HG02943 (cell line): ENCODE data around the gene NME8.

Source experiments
- ATAC-seq: cut with Tn5 transposase; IDR thresholded peaks from one replicate; pipeline ENCODE4 v1.9.1; 2021; ENCODE audit warnings: mild to moderate bottlenecking, low read depth, moderate library complexity; ENCODE audit not compliant: unreplicated experiment

NME8 gene

GRCh38 chr7:37894671-37895070 lies 46.3 kb downstream of the NME8 start:
- no peak for ATAC-seq

GRCh38 chr7:37899712-37900247 lies 51.4 kb downstream of the NME8 start:
- no peak for ATAC-seq

GRCh38 chr7:37901236-37901827 lies 52.9 kb downstream of the NME8 start:
- peak; percentile 69 for ATAC-seq

DNA sequence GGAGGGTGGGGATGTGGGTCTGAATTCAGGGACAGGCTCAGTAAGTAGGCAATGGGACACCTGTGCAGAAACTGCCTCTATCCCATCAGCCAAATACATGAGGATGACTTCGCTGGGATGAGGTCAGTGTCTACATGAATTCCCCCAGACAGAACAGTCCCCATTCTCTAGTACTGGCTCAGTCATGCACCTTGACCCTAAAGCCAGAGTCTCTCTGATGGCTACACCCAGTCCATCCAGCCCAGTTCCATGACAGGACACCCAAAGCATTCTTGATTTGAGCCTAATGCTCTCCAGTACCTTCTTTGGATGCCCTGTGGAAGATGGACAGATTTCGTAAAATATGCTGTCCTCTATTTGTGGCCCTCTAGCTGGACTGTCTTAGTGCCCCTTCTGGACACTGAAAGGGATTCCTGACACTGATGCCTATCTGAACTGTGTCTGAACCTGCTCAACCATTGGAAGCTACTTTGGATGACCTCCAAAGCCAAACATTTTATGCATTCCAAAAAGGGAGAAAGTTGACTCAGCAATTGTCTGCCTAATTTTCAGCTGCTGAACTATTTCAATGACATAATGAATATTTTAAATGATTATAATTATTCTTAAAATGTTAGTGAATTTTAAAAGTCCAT lies 53.6 kb downstream of the NME8 start:
- no peak for ATAC-seq

DNA sequence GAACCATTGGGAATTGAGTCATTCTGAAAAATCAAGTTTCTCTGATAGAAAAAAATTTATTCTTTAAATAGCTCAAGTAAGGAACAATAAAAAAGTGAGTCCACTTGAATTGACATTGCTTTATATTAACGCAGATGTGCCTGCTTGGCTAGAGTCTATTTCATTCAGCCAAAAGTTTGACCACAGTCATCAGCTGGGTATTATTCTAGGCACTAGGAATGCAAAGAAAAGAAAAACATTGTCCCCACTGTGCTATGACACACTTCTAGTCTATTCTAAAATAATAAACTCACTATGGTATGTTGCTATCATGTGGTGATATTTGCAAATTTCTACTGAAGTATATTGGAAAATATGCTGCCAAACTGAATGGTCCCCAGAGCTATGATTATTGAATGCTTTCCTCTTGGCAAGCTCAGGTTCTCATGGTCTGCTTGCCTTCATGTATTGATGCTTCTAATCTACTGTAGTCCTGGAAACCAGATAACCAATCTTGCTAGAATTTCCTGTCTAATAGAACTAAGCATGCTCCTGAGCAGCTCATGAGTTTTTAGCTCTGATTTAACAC lies 59.9 kb downstream of the NME8 start:
- ATAC-seq, result no peak

- ATAC-seq, result no peak
Observed at GRCh38 chr7:37912756-37913155, 64.4 kb downstream of the NME8 start.

- no peak for ATAC-seq
Observed at GRCh38 chr7:37915438-37915837, 67.0 kb downstream of the NME8 start.

DNA sequence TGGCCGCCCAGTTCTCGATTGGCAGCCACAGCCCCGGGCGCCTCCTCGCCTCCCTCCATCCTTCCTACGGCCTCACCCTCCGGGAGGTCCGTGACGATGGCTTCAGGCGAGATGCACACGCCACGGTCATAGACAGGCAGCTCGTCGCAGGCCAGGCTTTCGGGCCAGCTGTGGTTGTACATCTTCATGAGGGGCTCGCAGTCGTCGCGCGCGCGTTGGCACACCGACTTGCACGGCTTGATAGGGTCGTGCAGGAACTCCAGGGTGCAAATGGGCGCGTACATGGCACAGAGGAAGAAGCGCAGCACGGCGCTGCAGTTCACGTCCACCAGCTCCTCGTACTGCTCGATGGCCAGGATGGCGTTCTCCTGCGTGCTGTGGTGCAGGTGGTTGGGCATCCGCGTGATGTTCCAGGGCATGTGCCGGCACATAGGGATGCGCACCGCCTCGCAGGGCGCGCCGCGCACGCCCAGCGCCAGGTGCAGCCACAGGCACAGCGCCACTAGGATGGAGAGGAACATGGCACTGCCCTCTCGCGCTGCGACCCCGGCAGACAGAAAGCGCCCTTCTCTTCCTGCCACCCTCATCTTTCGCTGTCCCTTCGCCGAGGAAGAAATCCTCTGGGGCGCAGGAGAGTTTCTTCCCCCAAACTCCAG lies 67.7 kb downstream of the NME8 start:
- ATAC-seq, result no peak

DNA sequence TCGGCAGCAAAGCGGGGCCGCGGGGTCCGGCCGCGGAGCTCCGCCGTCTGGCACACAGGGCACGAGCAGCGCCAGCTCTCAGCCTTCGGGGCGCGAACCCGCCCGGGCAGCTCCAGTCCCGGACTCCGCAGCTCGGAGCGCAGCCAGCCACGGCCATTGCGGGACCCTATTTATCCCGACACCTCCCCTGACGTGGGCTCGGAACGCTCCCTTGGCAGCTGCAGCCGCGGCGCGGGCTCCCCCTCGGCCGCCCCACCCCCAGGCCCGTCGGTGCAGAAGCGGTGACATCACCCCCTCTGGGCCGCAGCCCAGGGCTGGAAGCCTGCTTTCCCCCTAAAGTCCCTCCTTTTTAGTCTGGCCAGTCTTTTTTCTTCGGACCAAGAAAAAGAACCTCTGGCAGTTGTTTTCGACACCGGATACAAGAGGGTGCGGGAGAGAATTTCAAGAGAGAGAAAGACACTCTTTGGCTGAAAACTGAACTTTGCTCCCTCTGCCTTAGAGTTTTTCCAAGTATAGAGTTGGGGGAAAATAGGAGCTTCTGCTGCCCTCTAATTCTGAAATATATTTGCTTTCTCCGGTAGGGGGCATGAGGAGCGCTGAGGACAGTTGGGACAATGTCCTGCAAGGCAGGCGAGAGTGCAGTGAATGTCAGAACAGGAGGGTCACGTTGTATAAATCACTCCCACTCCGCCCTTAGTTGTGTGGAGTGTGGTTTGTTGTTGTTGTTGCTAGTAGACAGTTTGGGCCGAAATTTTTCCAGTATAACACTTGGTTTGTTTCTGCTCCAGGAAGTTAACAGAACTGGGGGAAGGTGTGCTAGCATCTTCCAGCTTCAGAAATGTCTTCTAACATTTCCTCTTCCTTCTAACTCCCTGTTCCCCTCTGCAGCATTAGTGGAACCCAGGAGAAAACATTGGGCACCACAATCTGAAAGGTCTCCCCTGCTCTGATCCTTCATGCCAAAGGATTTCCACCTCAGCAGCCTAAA lies 68.6 kb downstream of the NME8 start, which contains the start of gene SFRP4:
TSS of gene SFRP4 (minus strand) at position 145 of the 988 bp plus-strand sequence. CDS start 280 bp downstream, outside the sequence.
- no peak for ATAC-seq

GRCh38 chr7:37918526-37918925 lies 70.1 kb downstream of the NME8 start:
- no peak for ATAC-seq

GRCh38 chr7:37920305-37920848 lies 72.0 kb downstream of the NME8 start, which contains the start of gene EPDR1:
EPDR1 (plus strand) TSS chr7:37920640; CDS start chr7:37920940, 300 bp downstream.
- peak; percentile 59 for ATAC-seq

GRCh38 chr7:37920849-37921805 lies 72.7 kb downstream of the NME8 start:
- ATAC-seq, result peak; percentile 62

GRCh38 chr7:37921876-37922275 lies 73.5 kb downstream of the NME8 start:
- no peak for ATAC-seq

DNA sequence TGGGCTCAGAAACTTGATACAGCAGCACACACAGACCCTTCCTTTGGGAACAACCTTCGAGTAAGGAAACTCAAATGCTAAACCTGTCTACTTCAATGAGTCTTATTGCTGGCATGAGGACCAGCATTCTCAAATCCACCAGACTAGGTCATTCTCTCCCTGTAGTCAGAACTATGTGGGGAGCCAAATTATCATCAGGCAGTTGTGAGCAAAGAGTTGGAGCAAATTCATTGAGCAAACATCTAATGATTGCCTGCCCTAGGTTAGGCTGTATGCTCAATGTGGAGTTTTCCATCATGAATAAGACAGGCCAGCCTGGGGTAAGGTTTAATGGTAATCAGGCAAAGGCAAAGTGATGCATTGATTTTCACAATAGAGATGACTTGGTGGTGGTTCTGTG lies 75.6 kb downstream of the NME8 start:
- no peak for ATAC-seq

DNA sequence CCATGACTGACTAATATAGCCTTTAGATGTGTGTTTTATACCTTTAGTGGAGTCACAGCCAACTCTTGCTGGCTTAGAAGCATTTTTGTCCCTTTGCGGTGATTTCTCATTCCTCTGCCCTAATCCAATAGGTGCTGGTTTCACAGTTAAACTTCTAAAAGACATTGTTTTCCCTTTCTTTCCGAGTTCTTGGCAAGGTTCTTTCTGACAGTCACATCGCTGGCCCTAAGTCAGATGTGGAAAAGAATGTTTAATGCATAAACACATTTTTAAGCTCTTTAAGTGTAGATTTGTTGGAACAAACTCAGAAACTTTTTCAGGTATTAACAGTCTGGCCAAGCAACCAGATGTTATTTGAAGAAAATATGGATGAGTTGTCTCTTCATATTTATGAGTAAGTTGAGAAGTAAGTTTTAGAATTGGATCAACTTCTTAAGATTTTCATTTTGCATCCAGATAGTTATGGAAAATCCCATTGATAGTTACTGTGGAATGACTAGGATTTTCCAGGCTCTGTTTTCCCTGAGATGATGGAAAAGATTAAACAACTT lies 76.2 kb downstream of the NME8 start:
- ATAC-seq, result no peak

DNA sequence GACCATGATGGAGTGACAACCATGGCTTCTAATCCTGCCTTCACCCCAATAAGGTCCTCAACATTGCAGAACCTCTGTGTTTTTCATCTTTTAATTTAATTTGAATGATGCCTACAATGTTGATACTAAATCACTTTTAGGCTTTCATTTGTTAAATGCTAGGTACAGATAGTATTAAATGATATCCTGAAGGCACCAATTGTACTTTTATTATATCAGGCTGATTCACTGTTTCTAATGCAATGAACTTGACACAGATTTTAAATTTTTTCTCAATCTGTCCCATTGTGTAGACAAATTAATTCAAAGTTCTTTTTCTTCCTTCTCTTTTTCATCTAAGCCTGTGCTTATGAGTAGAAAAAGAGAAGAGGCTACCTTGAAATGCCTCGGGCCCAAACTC lies 77.2 kb downstream of the NME8 start:
- no peak for ATAC-seq

GRCh38 chr7:37927773-37928444 lies 79.5 kb downstream of the NME8 start:
- no peak for ATAC-seq

DNA sequence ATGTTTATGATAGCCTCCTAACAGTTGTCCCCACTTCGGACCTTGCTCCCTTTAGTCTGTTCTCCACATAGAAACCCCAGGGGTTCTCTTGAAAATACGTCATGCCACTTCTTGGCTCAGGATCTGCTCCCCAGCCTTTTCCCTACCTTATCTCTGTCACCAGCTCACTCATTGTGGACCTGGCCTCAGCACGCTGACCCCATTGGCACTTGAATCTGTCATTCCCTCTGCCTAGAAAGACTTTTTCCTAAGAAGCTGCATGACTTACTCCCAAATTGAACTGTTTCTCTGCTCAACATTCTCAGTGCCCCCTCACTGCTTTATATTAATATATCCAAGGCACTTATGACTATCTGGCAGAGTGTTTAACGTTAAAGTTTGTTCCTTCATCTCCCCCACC lies 80.5 kb downstream of the NME8 start:
- ATAC-seq, result no peak
